ENCODE measurements around the gene RBM28. TPM values are rescaled to one million over a fixed set of nuclear protein-coding genes. Genes with fewer than 3 reads are reported as not detected.

Gene RBM28
- polyA plus RNA-seq, 1 donor from 2014 or later, result 18.9 TPM

DNA sequence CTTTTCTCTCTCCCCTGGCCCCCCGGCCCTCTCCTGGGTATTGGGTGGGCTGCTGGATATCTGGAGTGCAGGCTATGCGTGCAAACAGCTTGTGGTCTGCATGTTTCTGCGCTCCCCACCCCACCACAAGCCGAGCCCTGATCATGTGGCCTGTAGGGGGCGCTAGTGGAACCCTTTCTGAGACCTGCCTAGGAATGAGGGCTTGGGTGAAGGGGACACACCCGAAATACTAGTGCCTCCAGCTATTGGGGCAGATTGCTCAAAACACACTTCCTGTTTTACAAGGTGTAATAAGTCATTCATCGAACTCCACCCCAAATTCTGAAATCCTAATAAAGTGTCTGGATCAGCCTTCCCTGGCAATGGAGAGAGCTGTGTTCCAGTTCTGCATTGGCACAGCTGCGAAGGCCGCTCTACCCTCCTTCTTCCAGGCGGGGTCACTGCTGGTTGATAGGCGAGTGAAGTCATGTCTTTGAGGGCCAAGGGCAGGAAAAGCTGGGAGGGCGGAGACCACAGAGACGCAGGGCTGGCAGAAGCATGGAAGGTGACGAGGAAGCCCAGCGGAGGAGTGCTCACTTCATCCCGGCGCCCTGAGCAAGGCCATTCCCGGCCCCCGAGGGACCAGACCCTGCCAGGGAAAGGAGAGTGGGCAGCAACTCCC, 37.6 kb upstream of the RBM28 start:
- no peaks in the 10 kb centered on the region for H3K9me3 ChIP-seq (ENCODE audit: low read length)

DNA sequence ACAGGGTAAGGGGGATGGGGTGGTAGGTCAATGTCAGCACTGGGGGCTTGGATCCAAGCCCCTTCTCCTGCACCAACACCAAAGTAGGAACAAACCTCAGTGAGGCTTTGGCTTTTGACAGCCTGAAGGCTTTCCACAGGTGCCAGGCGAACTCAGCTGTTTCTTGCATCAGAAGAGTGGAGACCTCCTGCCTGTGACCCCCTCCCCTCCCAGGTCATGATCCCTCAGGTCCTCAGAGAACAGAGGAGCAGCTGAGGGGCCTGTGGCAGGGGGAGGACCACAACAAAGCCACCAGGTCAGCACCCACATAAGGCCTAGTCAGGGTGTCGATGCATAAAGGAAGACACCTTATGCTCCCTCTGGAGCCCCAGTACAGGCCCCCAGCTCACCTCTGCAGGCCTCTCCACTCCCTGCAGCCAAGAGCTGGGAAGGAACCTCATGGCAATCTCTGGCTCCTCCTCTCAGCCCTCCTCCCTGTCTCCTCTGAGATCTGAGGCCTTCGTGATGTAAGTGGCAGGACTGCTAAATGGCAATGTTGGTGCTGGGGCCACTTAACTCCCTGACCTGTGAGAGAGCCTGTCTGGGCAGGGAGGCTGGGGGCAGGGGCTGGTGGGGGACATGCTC, 36.9 kb upstream of the RBM28 start:
- Histone ChIP-seq H3K4me3 (ENCODE audit: low read length) (no peak overlapping the region), H3K27ac (ENCODE audit: low read length) (no peak overlapping the region), H2AFZ (ENCODE audit: low read depth, low read length) (no peak overlapping the region), H3F3A (ENCODE audit: insufficient read depth, low read length, poor library complexity, severe bottlenecking) (no peaks in the 10 kb centered on the region), H4K20me1 (ENCODE audit: insufficient read depth) (no peaks in the 10 kb centered on the region), H3K9me2 (ENCODE audit: insufficient read depth, low read length) (no peaks in the 10 kb centered on the region), H3K79me2 (replicated peaks; ENCODE audit: insufficient read depth, low read length) (no peaks in the 10 kb centered on the region), H3K9ac (ENCODE audit: low read length) (no peak overlapping the region), H3K27me3 (ENCODE audit: insufficient read depth, low read depth, low read length) (no peaks in the 10 kb centered on the region), H3K36me3 (ENCODE audit: insufficient read depth, low read length) (no peaks in the 10 kb centered on the region), H3K4me2 (ENCODE audit: low read length) (no peak overlapping the region), H3K9me3 (ENCODE audit: low read length) (no peaks in the 10 kb centered on the region)
- TF ChIP-seq EP300 (conservative IDR thresholded peaks at IDR 0.05; ENCODE audit: poor library complexity, severe bottlenecking), result no peak
- no peak for TF ChIP-seq EZH2 (IDR thresholded peaks at IDR 0.05; ENCODE audit: borderline replicate concordance, insufficient read depth, low read length, poor library complexity, severe bottlenecking)
- no peak for TF ChIP-seq POLR2AphosphoS5 (IDR thresholded peaks at IDR 0.05)
- no peak for TF ChIP-seq RAD21 (conservative IDR thresholded peaks at IDR 0.05)
- no peak for TF ChIP-seq MXI1 (conservative IDR thresholded peaks at IDR 0.05; ENCODE audit: poor library complexity, severe bottlenecking)
- no peak for TF ChIP-seq TAF1 (IDR thresholded peaks at IDR 0.05; ENCODE audit: low read depth)
- TF ChIP-seq, protein P1, sequence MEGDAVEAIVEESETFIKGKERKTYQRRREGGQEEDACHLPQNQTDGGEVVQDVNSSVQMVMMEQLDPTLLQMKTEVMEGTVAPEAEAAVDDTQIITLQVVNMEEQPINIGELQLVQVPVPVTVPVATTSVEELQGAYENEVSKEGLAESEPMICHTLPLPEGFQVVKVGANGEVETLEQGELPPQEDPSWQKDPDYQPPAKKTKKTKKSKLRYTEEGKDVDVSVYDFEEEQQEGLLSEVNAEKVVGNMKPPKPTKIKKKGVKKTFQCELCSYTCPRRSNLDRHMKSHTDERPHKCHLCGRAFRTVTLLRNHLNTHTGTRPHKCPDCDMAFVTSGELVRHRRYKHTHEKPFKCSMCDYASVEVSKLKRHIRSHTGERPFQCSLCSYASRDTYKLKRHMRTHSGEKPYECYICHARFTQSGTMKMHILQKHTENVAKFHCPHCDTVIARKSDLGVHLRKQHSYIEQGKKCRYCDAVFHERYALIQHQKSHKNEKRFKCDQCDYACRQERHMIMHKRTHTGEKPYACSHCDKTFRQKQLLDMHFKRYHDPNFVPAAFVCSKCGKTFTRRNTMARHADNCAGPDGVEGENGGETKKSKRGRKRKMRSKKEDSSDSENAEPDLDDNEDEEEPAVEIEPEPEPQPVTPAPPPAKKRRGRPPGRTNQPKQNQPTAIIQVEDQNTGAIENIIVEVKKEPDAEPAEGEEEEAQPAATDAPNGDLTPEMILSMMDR (IDR thresholded peaks at IDR 0.05; ENCODE audit: poor library complexity, severe bottlenecking), result no peak
- TF ChIP-seq SMC3 (conservative IDR thresholded peaks at IDR 0.05; ENCODE audit: poor library complexity), result no peak
- TF ChIP-seq, protein P2, sequence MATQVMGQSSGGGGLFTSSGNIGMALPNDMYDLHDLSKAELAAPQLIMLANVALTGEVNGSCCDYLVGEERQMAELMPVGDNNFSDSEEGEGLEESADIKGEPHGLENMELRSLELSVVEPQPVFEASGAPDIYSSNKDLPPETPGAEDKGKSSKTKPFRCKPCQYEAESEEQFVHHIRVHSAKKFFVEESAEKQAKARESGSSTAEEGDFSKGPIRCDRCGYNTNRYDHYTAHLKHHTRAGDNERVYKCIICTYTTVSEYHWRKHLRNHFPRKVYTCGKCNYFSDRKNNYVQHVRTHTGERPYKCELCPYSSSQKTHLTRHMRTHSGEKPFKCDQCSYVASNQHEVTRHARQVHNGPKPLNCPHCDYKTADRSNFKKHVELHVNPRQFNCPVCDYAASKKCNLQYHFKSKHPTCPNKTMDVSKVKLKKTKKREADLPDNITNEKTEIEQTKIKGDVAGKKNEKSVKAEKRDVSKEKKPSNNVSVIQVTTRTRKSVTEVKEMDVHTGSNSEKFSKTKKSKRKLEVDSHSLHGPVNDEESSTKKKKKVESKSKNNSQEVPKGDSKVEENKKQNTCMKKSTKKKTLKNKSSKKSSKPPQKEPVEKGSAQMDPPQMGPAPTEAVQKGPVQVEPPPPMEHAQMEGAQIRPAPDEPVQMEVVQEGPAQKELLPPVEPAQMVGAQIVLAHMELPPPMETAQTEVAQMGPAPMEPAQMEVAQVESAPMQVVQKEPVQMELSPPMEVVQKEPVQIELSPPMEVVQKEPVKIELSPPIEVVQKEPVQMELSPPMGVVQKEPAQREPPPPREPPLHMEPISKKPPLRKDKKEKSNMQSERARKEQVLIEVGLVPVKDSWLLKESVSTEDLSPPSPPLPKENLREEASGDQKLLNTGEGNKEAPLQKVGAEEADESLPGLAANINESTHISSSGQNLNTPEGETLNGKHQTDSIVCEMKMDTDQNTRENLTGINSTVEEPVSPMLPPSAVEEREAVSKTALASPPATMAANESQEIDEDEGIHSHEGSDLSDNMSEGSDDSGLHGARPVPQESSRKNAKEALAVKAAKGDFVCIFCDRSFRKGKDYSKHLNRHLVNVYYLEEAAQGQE (IDR thresholded peaks at IDR 0.05; ENCODE audit: borderline replicate concordance), result no peak

More for the DNA sequence above, 37.6 kb upstream of the RBM28 start:
- no peaks in the 10 kb centered on the region for H3K27me3 ChIP-seq (ENCODE audit: insufficient read depth, low read depth, low read length)
- no peak overlapping the region for H3K4me2 ChIP-seq (ENCODE audit: low read length)
- H3K9me2 ChIP-seq (ENCODE audit: insufficient read depth, low read length), result no peaks in the 10 kb centered on the region
- no peak overlapping the region for H3K9ac ChIP-seq (ENCODE audit: low read length)
- no peaks in the 10 kb centered on the region for H3K36me3 ChIP-seq (ENCODE audit: insufficient read depth, low read length)
- no peak overlapping the region for H2AFZ ChIP-seq (ENCODE audit: low read depth, low read length)
- TF ChIP-seq, protein P2 (IDR thresholded peaks at IDR 0.05; ENCODE audit: borderline replicate concordance), result no peak
- no peak for TF ChIP-seq MXI1 (conservative IDR thresholded peaks at IDR 0.05; ENCODE audit: poor library complexity, severe bottlenecking)
- TF ChIP-seq SMC3 (conservative IDR thresholded peaks at IDR 0.05; ENCODE audit: poor library complexity), result no peak
- no peak for TF ChIP-seq EZH2 (IDR thresholded peaks at IDR 0.05; ENCODE audit: borderline replicate concordance, insufficient read depth, low read length, poor library complexity, severe bottlenecking)
- TF ChIP-seq, protein P1 (IDR thresholded peaks at IDR 0.05; ENCODE audit: poor library complexity, severe bottlenecking), result no peak
- TF ChIP-seq POLR2AphosphoS5 (IDR thresholded peaks at IDR 0.05), result no peak
- no peak for TF ChIP-seq RAD21 (conservative IDR thresholded peaks at IDR 0.05)
- TF ChIP-seq TAF1 (IDR thresholded peaks at IDR 0.05; ENCODE audit: low read depth), result no peak
- no peak for TF ChIP-seq EP300 (conservative IDR thresholded peaks at IDR 0.05; ENCODE audit: poor library complexity, severe bottlenecking)
- no peak overlapping the region for H3K4me3 ChIP-seq (ENCODE audit: low read length)
- no peaks in the 10 kb centered on the region for H4K20me1 ChIP-seq (ENCODE audit: insufficient read depth)
- H3F3A ChIP-seq (ENCODE audit: insufficient read depth, low read length, poor library complexity, severe bottlenecking), result no peaks in the 10 kb centered on the region
- H3K27ac ChIP-seq (ENCODE audit: low read length), result no peak overlapping the region
- H3K79me2 ChIP-seq (replicated peaks; ENCODE audit: insufficient read depth, low read length), result no peaks in the 10 kb centered on the region

Measured in neural cell (in vitro differentiated cells).